SU-DHL-6 (cell line): ENCODE data around the gene VRK3.

Source experiments
- H2AFZ ChIP-seq: fragments of 200-600 bp; sonication (generic); 2 replicates; pipeline ENCODE4 v1.6.1; 2014; ENCODE audit warnings: low read depth, mild to moderate bottlenecking, moderate library complexity, mixed read lengths, antibody characterized with exemption, low read length; ENCODE audit not compliant: severe bottlenecking
- H3F3A ChIP-seq: fragments of 200-600 bp; shearing (Covaris generic); 2 replicates; pipeline ENCODE4 v1.6.0; 2016; ENCODE audit warnings: antibody characterized with exemption, mild to moderate bottlenecking; ENCODE audit not compliant: insufficient read depth
- H3K27ac ChIP-seq: fragments of 200-600 bp; sonication (generic); 2 replicates; pipeline ENCODE4 v1.5.1; 2016; ENCODE audit warnings: low read depth, mild to moderate bottlenecking, low read length, moderate library complexity, mixed read lengths
- H3K27me3 ChIP-seq: fragments of 200-600 bp; sonication (generic), shearing (Covaris generic); 2 replicates; pipeline ENCODE4 v1.6.0; 2014; ENCODE audit warnings: mild to moderate bottlenecking, low read length
- H3K36me3 ChIP-seq: fragments of 200-600 bp; sonication (generic); 2 replicates; pipeline ENCODE4 v1.6.1; 2014; ENCODE audit warnings: mild to moderate bottlenecking, low read length, mixed read lengths
- H3K4me2 ChIP-seq: fragments of 300-600, 200-600 bp; shearing (Covaris generic), sonication (generic); 2 replicates; pipeline ENCODE4 v1.6.0; 2014; ENCODE audit warnings: low read length, low read depth, mild to moderate bottlenecking; ENCODE audit not compliant: poor library complexity, severe bottlenecking
- H3K4me3 ChIP-seq: fragments of 200-600 bp; sonication (generic); 2 replicates; pipeline ENCODE4 v1.5.1; 2014; ENCODE audit warnings: antibody characterized with exemption, low read length, mild to moderate bottlenecking, mixed read lengths; ENCODE audit not compliant: insufficient read depth, poor library complexity, severe bottlenecking
- H3K79me2 ChIP-seq: fragments of 200-600 bp; sonication (generic); 2 replicates; pipeline ENCODE4 v1.6.1; 2014; ENCODE audit warnings: mild to moderate bottlenecking, low read length, moderate library complexity; ENCODE audit not compliant: insufficient read depth
- H3K9ac ChIP-seq: fragments of 200-600 bp; sonication (generic); 2 replicates; pipeline ENCODE4 v1.7.0; 2014; ENCODE audit warnings: mild to moderate bottlenecking, low read length
- H3K9me2 ChIP-seq: fragments of 200-600 bp; sonication (generic); replicated peaks from 2 replicates; pipeline ENCODE4 v1.6.1; 2014; ENCODE audit warnings: low read length; ENCODE audit not compliant: insufficient read depth
- H3K9me3 ChIP-seq: fragments of 200-600 bp; sonication (generic); 2 replicates; pipeline ENCODE4 v1.6.1; 2014; ENCODE audit warnings: low read length, mixed read lengths; ENCODE audit not compliant: insufficient read depth
- H4K20me1 ChIP-seq: fragments of 200-600 bp; sonication (generic); 2 replicates; pipeline ENCODE4 v1.6.1; 2014; ENCODE audit warnings: low read depth, mild to moderate bottlenecking, antibody characterized with exemption, low read length, moderate library complexity, mixed read lengths
- CTCF ChIP-seq: fragments of 200-600 bp; sonication (generic); IDR thresholded peaks from one replicate; pipeline ENCODE4 v1.5.1; 2017; ENCODE audit warnings: antibody characterized with exemption, mild to moderate bottlenecking, low read length, moderate library complexity; ENCODE audit not compliant: insufficient read depth, poor library complexity, severe bottlenecking
- EZH2phosphoT487 ChIP-seq: fragments of 200-600 bp; sonication (generic), shearing (Covaris generic); conservative IDR thresholded peaks from 2 replicates; pipeline ENCODE4 v1.6.1; 2018; ENCODE audit warnings: mild to moderate bottlenecking, antibody characterized with exemption, low read length, moderate library complexity, mixed read lengths

The VRK3 gene

DNA sequence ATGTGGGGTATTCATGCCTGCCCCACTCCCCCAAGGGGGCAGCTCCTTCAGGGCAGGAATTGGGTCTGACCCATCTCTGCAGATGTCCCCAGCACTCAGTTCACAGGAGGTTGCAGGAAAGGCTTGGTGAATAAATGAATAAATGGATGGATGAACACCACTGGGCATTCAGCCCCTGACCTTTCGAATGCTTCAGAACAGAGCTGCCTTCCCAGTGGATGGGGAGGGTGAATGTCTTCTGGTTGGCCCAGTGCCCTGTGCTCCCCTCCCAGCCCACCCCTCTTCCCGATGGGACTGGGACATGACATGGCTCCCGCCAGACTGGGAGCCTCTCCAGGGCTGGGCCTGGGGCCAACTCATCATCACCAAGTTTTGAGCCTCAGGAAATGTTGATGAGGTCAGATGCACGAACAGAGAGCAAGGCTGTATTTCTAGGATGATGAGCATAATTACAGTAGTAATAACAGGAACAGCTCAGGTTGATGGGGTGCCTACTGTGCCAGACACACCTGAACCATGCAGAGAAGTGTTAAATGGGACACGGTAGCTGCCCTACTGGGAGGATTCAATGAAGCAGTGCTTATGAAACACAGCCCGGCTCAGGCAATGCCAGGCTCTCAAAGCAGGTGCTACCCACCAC lies 25.7 kb downstream of the VRK3 start:
- Histone ChIP-seq H2AFZ (no peak overlapping the region), H3K36me3 (no peaks in the 10 kb centered on the region)

DNA sequence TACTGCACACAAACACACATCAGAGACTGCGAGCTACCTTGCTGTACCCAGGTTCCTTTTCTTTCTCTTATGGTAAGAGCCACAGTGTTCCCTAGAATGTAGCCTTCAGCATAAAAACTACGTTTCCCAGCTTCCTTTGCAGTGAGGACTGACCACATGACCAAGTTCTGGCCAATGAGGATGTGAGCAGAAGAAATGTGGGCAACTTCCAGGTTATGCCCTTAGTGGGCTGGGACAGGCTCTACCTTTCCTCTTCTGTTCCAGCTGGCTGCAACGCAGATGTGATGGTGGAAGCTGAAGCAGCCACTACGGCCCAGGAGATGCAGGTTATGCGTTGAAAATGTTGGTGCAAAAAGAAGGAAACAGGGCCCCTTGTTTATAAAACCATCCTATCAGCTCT lies 27.5 kb downstream of the VRK3 start:
- no peaks in the 10 kb centered on the region; the same call in 1 of the 2 replicates for H3K36me3 ChIP-seq

More for the DNA sequence above, 25.7 kb downstream of the VRK3 start:
- Histone ChIP-seq H4K20me1 (no peaks in the 10 kb centered on the region), H3K9me2 (no peaks in the 10 kb centered on the region), H3K9me3 (no peaks in the 10 kb centered on the region), H3K27ac (no peak overlapping the region), H3K79me2 (no peaks in the 10 kb centered on the region), H3F3A (no peaks in the 10 kb centered on the region), H3K4me3 (no peak overlapping the region), H3K27me3 (no peaks in the 10 kb centered on the region), H3K4me2 (no peak overlapping the region), H3K9ac (no peak overlapping the region)
- TF ChIP-seq EZH2phosphoT487 (no peak), CTCF (no peak)

DNA sequence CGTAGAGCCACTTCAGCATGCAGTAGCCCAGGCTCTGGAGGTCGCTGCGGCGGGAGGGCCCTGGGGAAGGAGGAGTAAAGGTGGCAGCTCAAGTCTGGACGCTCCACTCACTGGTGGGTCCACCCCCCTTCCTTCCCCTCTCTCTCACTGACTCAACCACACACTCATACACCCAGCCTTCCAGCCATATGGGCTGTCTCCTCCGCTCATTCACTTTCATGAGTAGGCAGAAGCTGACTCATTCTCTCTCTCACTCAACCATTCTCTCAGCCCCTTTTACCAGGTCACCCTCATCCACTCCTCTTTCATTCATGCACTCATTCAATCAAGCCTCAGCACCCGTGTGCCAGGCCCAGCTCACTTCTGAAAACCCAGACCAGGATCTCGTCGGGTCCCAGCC lies 36.7 kb downstream of the VRK3 start:
- no peaks in the 10 kb centered on the region for H3K9me3 ChIP-seq
- no peaks in the 10 kb centered on the region for H3K9me2 ChIP-seq
- TF ChIP-seq EZH2phosphoT487: no peak
- TF ChIP-seq CTCF: no peak
- H3K4me3 ChIP-seq: no peak overlapping the region
- no peaks in the 10 kb centered on the region for H3F3A ChIP-seq
- no peak overlapping the region for H3K4me2 ChIP-seq
- peaks cover 5% of the 10 kb centered on the region; the same call in 1 of the 2 replicates for H3K36me3 ChIP-seq
- H3K27me3 ChIP-seq: no peaks in the 10 kb centered on the region
- H4K20me1 ChIP-seq: no peaks in the 10 kb centered on the region
- no peak overlapping the region for H3K9ac ChIP-seq
- H3K27ac ChIP-seq: no peak overlapping the region
- H2AFZ ChIP-seq: no peak overlapping the region
- H3K79me2 ChIP-seq: no peaks in the 10 kb centered on the region

More for the DNA sequence above, 27.5 kb downstream of the VRK3 start:
- Histone ChIP-seq H3K27me3 (no peaks in the 10 kb centered on the region), H3K4me3 (no peak overlapping the region), H3F3A (no peaks in the 10 kb centered on the region), H3K4me2 (no peak overlapping the region), H2AFZ (no peak overlapping the region), H3K27ac (no peak overlapping the region), H3K9me2 (no peaks in the 10 kb centered on the region), H3K9ac (no peak overlapping the region), H4K20me1 (no peaks in the 10 kb centered on the region), H3K79me2 (no peaks in the 10 kb centered on the region), H3K9me3 (no peaks in the 10 kb centered on the region)
- TF ChIP-seq CTCF: no peak
- TF ChIP-seq EZH2phosphoT487: no peak
